Stimulated activated CD4-positive, alpha-beta T cell treated with anti-CD3 and anti-CD28 coated beads, TNF-alpha, amount 100 ng/mL, for 1 hour (primary cell): ENCODE measurements around the gene DCDC1.

Source experiments
- DNase-seq, 3 donors: peaks; one replicate each; pipeline ENCODE4 v3.0.0-alpha.2; 2020; ENCODE audit warnings: low read depth in 3 of 3, low spot score in 1 of 3

Gene DCDC1

DNA sequence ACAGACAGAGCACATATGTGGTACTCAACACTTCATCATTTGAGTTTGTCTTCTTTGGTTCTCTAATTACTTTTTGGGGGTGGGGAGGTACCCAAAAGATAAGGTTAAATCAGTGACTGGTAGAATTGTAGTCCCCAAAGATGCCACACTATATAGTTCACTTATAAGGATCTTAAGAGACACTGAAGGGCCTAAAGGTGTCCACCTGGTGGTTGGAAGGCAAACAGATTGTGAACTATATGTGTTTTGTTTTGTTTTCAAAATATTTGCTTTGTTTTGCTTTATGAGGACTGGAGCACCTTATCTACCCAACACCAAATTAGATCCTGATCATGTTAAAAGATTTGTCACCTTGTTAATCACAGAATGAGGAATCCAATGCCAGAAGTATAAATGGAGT, 136.1 kb downstream of the DCDC1 start:
- DNase-seq, result no peak

DNA sequence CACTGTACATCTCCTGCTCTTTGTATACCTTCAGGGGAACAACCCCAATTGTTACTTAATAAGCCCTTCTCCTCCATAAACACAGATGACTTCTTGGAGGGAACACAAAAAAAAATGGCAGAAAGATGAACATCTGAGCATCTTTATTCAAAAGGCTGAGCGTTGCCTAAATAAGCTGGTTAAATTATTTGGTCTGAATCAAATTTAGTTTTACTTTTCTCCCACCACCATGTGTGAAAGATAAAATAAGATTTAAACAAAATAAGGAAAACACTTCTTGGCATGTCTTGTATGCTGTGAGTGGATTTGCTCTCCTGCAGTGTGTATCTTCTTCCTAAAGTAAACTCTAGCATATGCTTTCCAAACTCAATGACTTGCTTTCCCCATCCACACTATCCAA, 137.9 kb downstream of the DCDC1 start:
- DNase-seq, result no peak

DNA sequence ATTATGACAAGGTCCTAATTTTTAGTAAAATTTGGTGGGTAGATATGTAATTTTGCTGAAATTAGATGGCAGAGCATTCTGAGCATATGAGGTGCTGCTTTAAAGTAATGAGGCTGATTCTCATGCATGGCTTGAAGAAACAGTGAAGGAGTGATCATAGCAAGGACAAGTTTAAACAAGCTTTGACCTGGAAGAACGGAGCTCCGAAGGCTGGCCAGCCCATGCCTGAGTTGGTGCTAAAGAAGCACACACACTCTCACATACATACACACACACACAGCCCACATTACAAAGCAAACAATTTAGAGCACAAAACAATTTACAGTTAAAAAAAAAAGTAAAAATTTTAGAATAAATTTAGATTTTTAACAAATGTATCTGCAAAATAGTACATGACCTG, 150.7 kb downstream of the DCDC1 start:
- no peak for DNase-seq

DNA sequence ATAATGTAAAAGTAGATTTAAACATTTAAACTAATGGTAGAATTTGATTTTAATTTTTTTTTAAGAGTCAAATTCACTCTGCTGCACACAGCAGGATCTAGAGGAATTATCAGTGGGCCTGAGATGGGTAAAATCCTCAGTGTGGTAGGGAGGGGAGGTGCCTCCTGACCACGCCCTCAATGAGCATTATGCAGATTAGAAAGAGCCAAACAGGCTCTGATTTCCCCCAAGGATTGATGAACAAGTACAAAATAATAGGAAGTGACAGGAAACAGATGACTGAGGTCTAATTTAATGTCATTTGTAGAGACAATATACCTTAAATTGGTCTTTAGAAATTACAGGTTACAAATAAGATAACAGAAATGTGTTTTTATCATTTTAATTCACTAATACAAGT, 155.2 kb downstream of the DCDC1 start:
- no peak for DNase-seq

DNA sequence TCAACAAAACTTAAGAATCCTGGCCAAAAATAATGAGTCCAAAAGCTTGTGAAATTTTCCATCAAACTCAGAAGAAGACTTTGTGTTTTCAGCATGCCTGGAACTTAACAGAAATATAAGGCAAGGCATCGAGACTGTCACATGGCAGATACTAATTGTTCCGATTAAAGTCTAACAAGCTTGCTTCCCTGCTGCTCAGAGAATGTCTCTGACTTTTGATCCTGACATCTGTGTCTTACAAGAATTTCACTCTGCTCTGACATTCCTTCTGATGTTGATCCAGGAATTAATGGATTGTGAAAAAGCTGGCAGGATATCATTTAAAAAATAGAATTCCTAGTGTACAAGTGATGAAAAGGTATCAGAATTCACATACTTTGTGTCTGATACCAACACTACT, 170.2 kb downstream of the DCDC1 start:
- no peak for DNase-seq

DNA sequence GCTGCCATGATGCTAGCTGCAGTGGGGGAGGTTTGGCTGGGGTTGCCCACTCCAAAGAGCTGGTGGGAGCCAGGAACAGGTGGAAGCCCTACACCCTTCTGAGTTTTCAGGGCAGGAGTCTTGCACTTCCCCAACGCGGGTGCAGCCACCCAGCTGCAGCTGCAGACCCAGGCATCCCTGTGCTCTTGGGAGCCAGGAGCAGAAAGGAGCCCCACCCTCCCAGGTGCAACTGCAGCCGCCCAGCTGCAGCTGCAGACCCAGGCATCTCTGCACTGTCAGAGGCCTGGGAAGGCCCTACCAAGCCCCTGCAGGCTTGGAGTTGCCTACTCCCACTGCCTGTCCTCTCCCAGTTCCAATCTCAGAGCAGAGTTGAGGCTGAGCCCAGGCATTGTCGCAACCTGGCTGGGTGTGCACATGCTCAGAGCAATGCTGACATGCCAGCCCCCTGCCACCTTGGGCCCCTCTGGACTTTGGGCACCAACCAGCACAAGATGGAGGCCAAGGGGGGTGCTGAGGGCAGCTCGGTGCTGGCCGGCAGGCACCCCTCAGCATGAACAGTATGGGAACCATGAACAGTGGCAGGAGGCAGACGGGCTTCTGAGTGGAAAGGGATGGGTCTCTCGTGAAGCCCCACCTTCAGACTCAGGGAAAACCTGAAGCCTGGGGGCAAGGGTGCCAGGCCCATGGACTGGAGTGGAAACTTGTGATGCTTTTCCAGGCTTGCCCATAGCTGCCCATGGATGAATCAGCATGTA, 195.4 kb downstream of the DCDC1 start:
- no peak for DNase-seq

DNA sequence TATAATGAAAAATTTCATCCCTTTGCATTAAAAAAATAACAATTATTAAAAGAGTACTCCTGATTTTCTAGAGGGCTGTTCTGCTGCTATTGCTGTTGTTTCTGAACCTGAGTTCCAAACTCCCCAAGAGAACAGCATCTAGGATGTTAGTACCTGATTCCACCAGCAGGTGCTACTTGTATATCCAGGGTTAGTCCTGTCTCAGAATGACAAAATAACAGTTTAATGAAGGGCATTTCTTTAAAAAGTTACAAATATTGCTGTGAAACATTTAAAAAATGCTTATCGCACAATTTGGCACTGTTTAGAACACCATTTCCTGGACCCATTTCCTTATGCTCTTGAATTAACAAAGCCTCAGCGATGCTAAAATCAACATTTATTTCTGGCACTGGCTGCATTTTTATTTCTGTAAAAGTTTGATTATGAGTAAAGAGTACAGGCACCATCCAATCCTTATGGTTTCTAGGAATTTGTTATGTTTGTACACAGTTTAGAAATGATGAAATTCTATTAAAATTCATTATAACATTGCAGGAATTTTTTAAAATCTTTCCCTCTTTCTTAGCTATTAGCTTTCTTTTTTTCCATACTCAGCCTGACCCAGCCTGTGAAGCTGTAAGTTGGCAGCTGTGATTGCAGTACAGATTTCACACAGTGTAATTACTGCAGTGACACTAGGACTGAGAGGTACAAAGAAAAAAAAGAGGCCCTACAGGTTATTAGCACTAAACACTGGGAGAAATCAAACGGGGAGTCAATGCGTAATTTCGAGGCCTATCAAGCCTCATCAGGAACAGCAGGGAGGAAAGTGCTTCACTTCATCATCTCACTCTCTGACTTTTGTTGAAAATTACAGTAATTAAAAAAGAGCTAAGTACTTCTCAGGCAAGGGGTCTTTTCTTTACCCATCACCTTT, 208.8 kb downstream of the DCDC1 start:
- no peak for DNase-seq

DNA sequence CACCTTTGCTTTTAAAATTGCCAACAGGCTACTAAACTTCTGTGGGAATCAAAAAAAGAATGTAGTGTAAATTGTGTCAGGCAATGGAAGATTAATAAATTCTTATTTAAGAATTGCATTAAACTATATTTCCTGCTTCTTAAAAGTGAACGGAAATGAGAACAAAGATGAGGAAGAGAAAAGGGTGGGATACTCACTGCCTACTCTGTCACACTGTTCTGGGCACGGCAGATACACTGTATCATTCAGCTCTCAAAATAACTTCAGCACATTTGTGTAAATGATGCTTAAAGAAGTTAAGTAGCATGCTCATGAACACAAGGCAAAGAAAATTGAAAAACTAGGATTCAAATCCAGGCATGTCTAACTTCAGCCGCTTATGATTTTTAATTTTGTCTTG, 218.7 kb downstream of the DCDC1 start:
- no peak for DNase-seq

DNA sequence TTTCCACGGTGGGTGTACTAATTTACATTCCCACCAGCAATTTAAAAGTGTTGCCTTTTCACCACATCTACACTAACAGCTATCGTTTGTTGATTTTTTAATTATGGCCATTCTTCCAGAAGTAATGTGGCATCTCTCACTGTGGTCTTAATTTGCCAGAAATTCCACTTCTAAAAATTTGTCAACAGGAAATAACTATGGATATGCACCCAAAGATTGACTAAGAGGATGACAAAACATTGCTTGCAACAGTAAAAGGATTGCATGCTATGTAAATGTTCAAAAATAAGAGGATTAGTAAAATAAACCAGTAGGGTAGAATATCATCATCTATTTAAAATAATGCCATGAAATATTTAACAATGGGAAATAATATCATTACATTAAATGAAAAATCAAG, 219.5 kb downstream of the DCDC1 start:
- no peak for DNase-seq

DNA sequence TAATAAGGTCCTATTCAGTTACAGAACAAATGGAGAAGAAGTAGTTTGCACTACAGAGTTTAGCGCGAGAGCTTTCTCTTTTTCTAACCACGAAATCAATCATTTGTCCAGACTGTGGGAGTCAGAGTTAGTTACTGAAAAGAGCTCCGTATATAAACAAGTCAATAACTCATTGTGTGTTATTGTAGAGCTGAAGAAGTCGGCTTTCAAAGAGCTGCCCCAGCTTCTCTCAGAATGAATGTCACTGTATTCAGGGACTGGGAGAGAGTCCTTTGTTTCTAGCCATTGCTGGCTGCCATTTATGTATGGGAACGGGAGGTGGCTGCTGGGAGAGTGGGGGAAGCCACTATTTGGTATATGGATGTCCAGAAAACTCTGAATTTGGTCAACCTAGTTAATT, 227.8 kb downstream of the DCDC1 start:
- no peak for DNase-seq

DNA sequence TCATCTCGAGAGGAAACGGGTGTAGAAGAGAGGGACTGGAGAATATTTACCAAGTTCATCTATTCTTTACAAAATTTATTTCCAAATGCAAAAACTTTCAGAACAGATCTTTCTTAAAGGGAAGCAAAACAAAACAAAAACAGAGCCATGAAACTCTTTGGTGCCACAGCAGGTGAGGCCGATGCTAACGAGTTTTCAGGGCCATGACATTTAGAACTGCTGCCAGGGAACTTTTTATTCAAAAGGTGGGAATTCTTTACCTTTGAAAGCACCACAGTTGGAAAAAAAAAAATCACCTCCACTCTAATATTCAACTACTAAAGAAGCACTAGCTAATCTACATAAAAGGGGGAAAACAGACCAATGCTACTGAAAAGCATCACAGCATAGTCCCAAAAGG, 230.1 kb downstream of the DCDC1 start:
- DNase-seq, result no peak

DNA sequence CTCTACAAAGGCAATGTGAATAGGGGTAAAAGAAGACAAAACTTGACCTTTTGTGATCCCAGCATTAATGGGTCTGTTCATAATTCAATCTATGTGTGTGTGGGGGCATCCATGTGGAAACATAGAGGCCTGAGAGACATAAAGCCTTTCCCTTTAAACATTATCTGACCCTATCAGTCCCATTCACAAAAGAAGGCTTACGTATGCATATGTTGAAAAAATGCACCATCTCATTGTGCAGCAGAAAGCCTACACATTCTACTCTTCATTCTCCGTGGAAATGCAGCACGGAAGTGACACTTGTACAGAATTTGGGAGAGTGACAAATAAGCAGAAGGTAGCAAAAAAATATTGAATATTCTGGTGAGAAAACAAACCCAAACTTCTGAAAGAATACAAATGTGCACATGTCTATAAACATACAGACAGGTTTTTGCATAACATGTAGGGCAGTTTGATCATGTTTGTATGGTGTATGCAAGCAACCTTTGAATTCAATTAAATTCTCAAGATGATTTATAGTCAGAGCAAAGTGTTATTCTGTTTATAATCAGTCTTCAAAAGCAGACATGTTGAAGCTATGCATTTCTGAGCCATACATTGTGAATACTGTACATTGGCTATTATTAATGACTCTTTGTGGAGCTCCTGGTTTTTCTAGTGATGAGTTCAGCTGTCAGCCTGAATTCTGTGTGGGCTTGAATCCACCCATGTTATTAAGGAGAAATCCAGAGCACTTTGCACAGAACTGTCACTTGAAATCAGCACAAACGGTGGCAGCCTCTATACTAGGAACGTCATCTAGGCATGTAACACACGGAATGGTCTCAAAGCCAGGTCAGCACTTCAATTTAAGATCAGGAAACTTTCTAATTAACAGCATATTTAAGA, 236.8 kb downstream of the DCDC1 start:
- DNase-seq, result no peak

DNA sequence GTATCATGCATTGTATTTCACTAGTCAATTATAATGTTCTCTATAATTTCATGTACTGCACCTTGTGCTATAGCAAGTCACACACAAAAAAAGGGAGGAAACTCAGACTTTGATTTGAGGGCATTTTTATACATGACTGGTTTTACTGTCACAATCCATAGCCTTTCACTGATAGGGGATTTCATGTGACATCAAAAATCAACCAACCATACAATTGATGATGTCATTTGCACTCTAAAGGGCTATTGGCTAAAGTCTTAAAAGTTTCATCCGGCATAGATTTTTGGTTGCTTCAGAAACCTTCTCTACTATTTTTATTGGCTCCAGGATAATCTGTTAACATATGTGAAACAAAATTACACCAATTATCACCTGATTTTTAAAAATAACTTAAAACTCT, 237.8 kb downstream of the DCDC1 start:
- DNase-seq, result no peak

DNA sequence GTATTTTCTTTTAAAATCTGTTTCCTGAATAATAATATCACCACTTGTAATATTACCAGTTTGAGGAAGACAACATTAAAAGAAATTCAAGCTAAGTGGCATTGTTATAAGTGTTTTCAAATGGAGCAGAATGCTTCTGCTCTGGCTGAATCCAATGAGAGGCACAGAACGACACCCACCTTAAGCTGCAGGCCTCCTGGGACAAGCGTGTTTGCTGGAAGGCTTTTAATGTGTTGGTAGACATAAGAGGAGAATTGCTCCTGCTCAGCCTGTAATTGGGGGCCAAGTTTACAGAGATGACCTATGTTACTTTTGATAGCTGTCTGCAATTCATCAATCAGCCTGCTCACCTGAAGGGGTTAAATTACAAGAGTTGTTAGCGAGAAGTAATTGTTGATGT, 242.2 kb downstream of the DCDC1 start:
- no peak for DNase-seq

DNA sequence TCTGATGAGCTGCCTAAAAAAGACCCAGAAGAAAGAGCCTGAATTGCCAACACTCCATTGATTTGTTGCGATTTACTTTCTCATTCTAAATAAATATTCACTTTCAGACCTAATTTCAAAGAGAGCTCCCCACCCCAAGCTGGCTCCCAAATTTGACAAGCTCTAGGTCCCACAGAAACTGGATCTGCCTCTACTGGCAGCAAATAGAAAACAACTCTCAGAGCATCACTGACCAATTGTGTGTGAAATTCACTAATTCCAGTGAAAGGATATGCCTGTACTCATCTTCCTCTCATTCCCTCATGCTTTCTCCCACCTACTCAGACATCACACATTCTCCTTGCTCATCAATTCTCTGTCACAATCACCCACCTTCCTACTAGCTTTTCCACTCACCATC, 249.1 kb downstream of the DCDC1 start:
- DNase-seq, result no peak

DNA sequence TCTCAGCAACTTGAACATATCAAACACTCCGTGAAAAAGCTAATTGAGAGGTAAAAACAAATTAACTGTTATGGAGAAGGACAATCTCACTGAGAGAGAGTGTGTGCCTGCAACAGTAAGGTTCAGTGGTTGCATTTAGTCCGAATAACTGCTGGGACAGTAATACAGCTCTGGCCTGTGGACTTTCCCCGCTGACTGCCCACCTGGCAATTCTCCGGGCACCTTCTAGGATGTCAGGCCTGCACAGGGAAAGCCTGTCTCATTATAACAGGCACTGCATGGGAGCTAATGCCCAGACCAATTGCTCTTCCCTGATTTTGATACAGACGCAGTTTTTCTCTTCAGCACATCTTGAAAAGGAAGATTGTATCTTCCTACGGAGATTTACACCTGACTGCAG, 251.0 kb downstream of the DCDC1 start:
- DNase-seq, result no peak

DNA sequence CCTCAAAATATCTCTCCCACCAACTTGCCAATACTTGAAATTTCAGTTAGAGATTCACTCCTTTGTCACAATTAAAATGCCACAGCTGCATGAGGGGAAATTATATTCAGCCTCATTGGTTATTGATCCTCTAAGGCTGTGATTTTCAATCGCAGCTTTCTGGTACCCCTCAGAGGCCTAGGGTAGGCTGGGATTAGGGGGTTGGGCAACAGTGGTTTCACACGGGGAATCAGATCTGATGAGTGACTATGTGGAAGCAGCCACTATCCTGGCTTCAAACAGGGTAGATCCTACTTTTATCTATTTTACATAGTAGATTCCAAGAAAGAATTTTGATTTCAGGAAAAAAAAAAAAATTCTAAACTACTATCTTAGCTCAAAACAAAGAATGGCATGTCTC, 252.5 kb downstream of the DCDC1 start:
- no peak for DNase-seq

DNA sequence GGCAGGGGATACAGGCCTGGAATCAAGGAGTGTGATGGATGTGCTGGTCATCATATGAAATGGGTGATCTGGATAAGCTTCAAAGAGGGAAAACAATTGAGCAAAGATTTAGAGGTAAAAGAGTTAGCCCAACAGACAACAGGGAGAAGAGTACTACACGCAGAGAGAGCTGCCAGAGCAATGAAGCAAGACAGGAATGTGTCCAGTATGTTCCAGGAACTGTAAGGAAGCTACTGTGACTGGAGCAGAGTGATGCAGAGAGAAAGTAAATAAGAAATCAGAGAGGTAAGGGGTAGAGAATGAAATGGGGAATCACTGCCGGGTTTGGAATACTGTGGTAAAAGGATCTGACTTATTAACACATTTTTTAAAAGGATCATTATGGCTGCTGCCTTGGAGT, 255.1 kb downstream of the DCDC1 start:
- no peak for DNase-seq

DNA sequence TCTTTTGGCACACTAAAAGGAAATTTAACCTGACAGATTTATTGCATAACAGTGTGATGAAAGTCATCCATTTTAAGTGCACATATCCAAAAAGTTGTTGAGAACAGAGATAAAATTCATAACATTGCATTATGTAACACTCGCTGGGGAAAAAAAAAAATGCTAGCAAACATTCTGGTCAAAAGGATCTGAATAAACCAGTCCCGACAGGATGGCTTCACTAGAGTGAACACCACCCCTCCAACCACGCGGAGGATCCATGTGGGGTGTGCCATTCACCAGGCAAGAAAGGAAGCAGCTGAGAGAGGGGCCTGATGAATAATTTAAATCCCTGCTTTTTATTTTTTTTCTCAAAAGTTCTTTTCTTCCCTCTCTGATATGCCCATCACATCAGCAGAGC, 258.7 kb downstream of the DCDC1 start:
- DNase-seq, result no peak

DNA sequence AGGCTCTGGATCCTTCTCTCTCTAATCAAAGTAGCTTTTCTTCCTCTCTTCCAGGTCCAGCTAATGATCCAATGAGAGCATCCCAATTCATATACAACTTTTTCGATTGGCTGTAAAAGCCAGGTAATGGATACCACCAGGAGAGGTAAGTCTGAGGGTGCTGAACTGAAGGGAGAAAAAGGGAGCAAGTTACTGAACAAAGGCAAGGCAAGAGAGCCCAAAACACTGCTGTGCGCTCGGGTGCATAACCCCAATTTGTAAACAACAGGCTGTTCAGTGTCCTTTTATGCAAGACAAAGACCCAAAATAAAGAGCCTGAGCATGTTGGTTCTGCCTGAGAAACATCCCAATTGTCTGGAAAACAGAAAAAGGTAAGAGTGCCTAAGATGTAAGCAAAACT, 260.1 kb downstream of the DCDC1 start:
- no peak for DNase-seq

DNA sequence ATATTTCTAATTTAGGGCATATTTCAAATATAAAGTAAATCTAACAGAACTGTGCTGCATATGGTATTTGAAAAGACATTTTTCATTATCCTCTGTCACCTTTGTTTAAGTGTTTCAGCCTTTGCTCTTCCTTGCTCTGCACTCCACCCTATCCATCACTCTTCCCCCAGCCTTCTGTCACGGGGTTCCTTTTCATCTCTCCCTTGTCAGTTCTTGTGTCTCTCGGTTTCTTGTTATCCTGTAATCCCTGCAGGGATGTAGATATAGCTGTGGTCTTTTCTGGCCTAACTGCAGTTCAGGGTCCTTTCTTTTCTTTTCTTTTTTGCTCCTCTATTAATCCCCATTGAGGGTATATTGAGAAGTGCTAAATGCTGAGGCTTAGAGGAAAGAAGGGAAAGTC, 261.9 kb downstream of the DCDC1 start:
- DNase-seq, result no peak
